Neural cell (in vitro differentiated cells): ENCODE data around the gene PLA2G6. TPM values are rescaled to one million over a fixed set of nuclear protein-coding genes. Genes with fewer than 3 reads are reported as not detected.
"Not testable (repeated sequence)": the region's sequence is repeated elsewhere in the genome, so short reads cannot be mapped to it uniquely, and the experiment has no call there.

Experiments
- H2AFZ ChIP-seq: fragments of 200-600, 300-800 bp; sonication (generic), shearing (Covaris generic); 2 replicates; pipeline ENCODE4 v1.6.0; 2014; ENCODE audit warnings: low read depth, mild to moderate bottlenecking, antibody characterized with exemption, low read length, moderate library complexity
- H3F3A ChIP-seq: fragments of 200-600 bp; shearing (Covaris generic); 2 replicates; pipeline ENCODE4 v1.6.1; 2016; ENCODE audit warnings: mild to moderate bottlenecking, moderate library complexity, mixed read lengths, antibody characterized with exemption, low read length; ENCODE audit not compliant: insufficient read depth, poor library complexity, severe bottlenecking
- H3K27ac ChIP-seq: fragments of 200-600, 300-800 bp; sonication (generic), shearing (Covaris generic); 2 replicates; pipeline ENCODE4 v1.5.1; 2014; ENCODE audit warnings: mild to moderate bottlenecking, low read length, moderate library complexity
- H3K27me3 ChIP-seq: fragments of 300-800, 200-600 bp; sonication (generic), shearing (Covaris generic); 2 replicates; pipeline ENCODE4 v1.6.0; 2014; ENCODE audit warnings: mild to moderate bottlenecking, low read depth, low read length, moderate library complexity; ENCODE audit not compliant: insufficient read depth
- H3K36me3 ChIP-seq: fragments of 300-800, 200-600 bp; sonication (generic), shearing (Covaris generic); 2 replicates; pipeline ENCODE4 v1.5.1; 2014; ENCODE audit warnings: mild to moderate bottlenecking, antibody characterized with exemption, low read length, moderate library complexity; ENCODE audit not compliant: insufficient read depth
- H3K4me2 ChIP-seq: fragments of 300-800, 200-600 bp; sonication (generic), shearing (Covaris generic); 2 replicates; pipeline ENCODE4 v1.6.0; 2014; ENCODE audit warnings: mild to moderate bottlenecking, low read length
- H3K4me3 ChIP-seq: fragments of 300-800, 200-600 bp; sonication (generic), shearing (Covaris generic); 2 replicates; pipeline ENCODE4 v1.5.1; 2014; ENCODE audit warnings: mild to moderate bottlenecking, low read length, moderate library complexity
- H3K79me2 ChIP-seq: fragments of 200-600 bp; shearing (Covaris generic); replicated peaks from 2 replicates; pipeline ENCODE4 v1.6.0; 2014; ENCODE audit warnings: mild to moderate bottlenecking, low read length, moderate library complexity; ENCODE audit not compliant: insufficient read depth
- H3K9ac ChIP-seq: fragments of 300-800, 200-600 bp; sonication (generic), shearing (Covaris generic); 2 replicates; pipeline ENCODE4 v1.6.1; 2016; ENCODE audit warnings: mild to moderate bottlenecking, low read length, mixed read lengths
- H3K9me2 ChIP-seq: fragments of 200-600 bp; shearing (Covaris generic); 2 replicates; pipeline ENCODE4 v1.6.1; 2016; ENCODE audit warnings: mild to moderate bottlenecking, low read length, mixed read lengths; ENCODE audit not compliant: insufficient read depth
- H3K9me3 ChIP-seq: fragments of 200-600, 300-800 bp; sonication (generic), shearing (Covaris generic); 2 replicates; pipeline ENCODE4 v1.6.1; 2016; ENCODE audit warnings: mild to moderate bottlenecking, mixed run types, low read length, moderate library complexity, mixed read lengths
- H4K20me1 ChIP-seq: fragments of 200-600 bp; shearing (Covaris generic); 2 replicates; pipeline ENCODE4 v1.6.1; 2016; ENCODE audit warnings: mild to moderate bottlenecking, mixed run types; ENCODE audit not compliant: insufficient read depth
- CTCF ChIP-seq: fragments of 450-650 bp; IDR thresholded peaks from 2 replicates; pipeline ENCODE4 v1.5.1; 2014; ENCODE audit warnings: antibody characterized with exemption, mild to moderate bottlenecking, moderate library complexity; ENCODE audit not compliant: poor library complexity, severe bottlenecking
- EP300 ChIP-seq: fragments of 450-650 bp; conservative IDR thresholded peaks from 2 replicates; pipeline ENCODE4 v1.6.1; 2014; ENCODE audit warnings: antibody characterized with exemption, mild to moderate bottlenecking, moderate library complexity; ENCODE audit not compliant: poor library complexity, severe bottlenecking
- EZH2 ChIP-seq: fragments of 200-600, 300-800 bp; shearing (Covaris generic), sonication (generic); IDR thresholded peaks from 2 replicates; pipeline ENCODE4 v1.6.1; 2014; ENCODE audit warnings: antibody characterized with exemption, low read length, borderline replicate concordance, mild to moderate bottlenecking; ENCODE audit not compliant: insufficient read depth, poor library complexity, severe bottlenecking
- MXI1 ChIP-seq: fragments of 450-650 bp; conservative IDR thresholded peaks from 2 replicates; pipeline ENCODE4 v1.6.1; 2014; ENCODE audit warnings: antibody characterized with exemption, mild to moderate bottlenecking; ENCODE audit not compliant: poor library complexity, severe bottlenecking
- POLR2AphosphoS5 ChIP-seq: IDR thresholded peaks from 2 replicates; pipeline ENCODE4 v1.6.1; 2012
- RAD21 ChIP-seq: fragments of 450-650 bp; conservative IDR thresholded peaks from 2 replicates; pipeline ENCODE4 v1.6.1; 2014; ENCODE audit warnings: antibody characterized with exemption, mild to moderate bottlenecking, moderate library complexity
- REST ChIP-seq: IDR thresholded peaks from 2 replicates; pipeline ENCODE4 v1.6.1; 2012; ENCODE audit warnings: borderline replicate concordance
- SMC3 ChIP-seq: fragments of 450-650 bp; conservative IDR thresholded peaks from 2 replicates; pipeline ENCODE4 v1.6.1; 2014; ENCODE audit warnings: antibody characterized with exemption, mild to moderate bottlenecking, moderate library complexity; ENCODE audit not compliant: poor library complexity
- TAF1 ChIP-seq: IDR thresholded peaks from 2 replicates; pipeline ENCODE4 v1.6.1; 2012; ENCODE audit warnings: low read depth
- polyA plus RNA-seq: library from polyadenylated mRNA; depleted of rRNA; stranded (reverse); fragments of >200 nt; gene quantifications from 2 replicates; pipeline ENCODE4 v1.2.3, GENCODE V29; 2014

The PLA2G6 gene
- polyA plus RNA-seq, 1 donor from 2014 or later: 18.5 TPM

GRCh38 chr22:38148245-38148644 is 33.4 kb downstream of the PLA2G6 start:
- TF ChIP-seq POLR2AphosphoS5 (no peak), SMC3 (no peak), CTCF (no peak), RAD21 (no peak), REST (no peak), EP300 (no peak), TAF1 (no peak), MXI1 (no peak), EZH2 (no peak)
- no peak overlapping the region for H3K4me2 ChIP-seq
- no peak overlapping the region for H3K9ac ChIP-seq
- H3K79me2 ChIP-seq: no peaks in the 10 kb centered on the region
- no peaks in the 10 kb centered on the region for H4K20me1 ChIP-seq
- H3K36me3 ChIP-seq: no peaks in the 10 kb centered on the region
- H3K27me3 ChIP-seq: no peaks in the 10 kb centered on the region
- H3K9me2 ChIP-seq: no peaks in the 10 kb centered on the region
- no peaks in the 10 kb centered on the region for H3K9me3 ChIP-seq
- H3K27ac ChIP-seq: no peak overlapping the region
- H3F3A ChIP-seq: no peaks in the 10 kb centered on the region
- H2AFZ ChIP-seq: no peak overlapping the region
- no peak overlapping the region for H3K4me3 ChIP-seq

- H3K27ac ChIP-seq, H3K36me3 ChIP-seq, H3K27me3 ChIP-seq, H3K9me3 ChIP-seq, H4K20me1 ChIP-seq, H3K4me2 ChIP-seq, H3K9ac ChIP-seq, H2AFZ ChIP-seq, H3K4me3 ChIP-seq, H3K9me2 ChIP-seq, H3F3A ChIP-seq, H3K79me2 ChIP-seq: not testable (repeated sequence)
Observed at GRCh38 chr22:38146166-38146565, 35.5 kb downstream of the PLA2G6 start.

- H3K9me2 ChIP-seq: no peaks in the 10 kb centered on the region
Observed at GRCh38 chr22:38144025-38144405, 37.6 kb downstream of the PLA2G6 start.

More at GRCh38 chr22:38144025-38144405, 37.6 kb downstream of the PLA2G6 start:
- Histone ChIP-seq H3K27ac (no peak overlapping the region), H3F3A (no peaks in the 10 kb centered on the region), H2AFZ (no peak overlapping the region), H3K27me3 (no peaks in the 10 kb centered on the region), H3K4me3 (no peak overlapping the region), H4K20me1 (no peaks in the 10 kb centered on the region), H3K9me3 (no peaks in the 10 kb centered on the region), H3K4me2 (no peak overlapping the region), H3K36me3 (no peaks in the 10 kb centered on the region), H3K9ac (no peak overlapping the region), H3K79me2 (no peaks in the 10 kb centered on the region)
- TF ChIP-seq EZH2 (no peak), CTCF (no peak), RAD21 (no peak), REST (no peak), SMC3 (no peak), POLR2AphosphoS5 (no peak), MXI1 (no peak), EP300 (no peak), TAF1 (no peak)
